Gastrocnemius medialis (tissue), 4 donors: Measurements from ENCODE around the gene LRP5. TPM values are rescaled to one million over a fixed set of nuclear protein-coding genes. Genes with fewer than 3 reads are reported as not detected.

Experiments used
- ATAC-seq, 2 donors: fragments of 150-250 bp; one replicate each; pipeline ENCODE4 v1.9.1; 2016
- DNase-seq, 2 donors: peaks; one replicate each; pipeline ENCODE4 v3.0.0-alpha.2; 2019
- H3K27ac ChIP-seq, 4 donors: fragments of 200-600 bp; sonication (generic); 1 replicate in 1 of 4; 2 replicates in 3 of 4; pipeline ENCODE4 v1.5.1; 2016 to 2018; ENCODE audit warnings: mild to moderate bottlenecking in 2 of 4, moderate library complexity in 1 of 4
- H3K27me3 ChIP-seq, 3 donors: fragments of 200-600 bp; sonication (generic) in 2 of 3; 1 replicate in 1 of 3; 2 replicates in 2 of 3; pipeline versions ENCODE4 v1.5.1 to v1.6.0; 2016 to 2019; ENCODE audit warnings: mild to moderate bottlenecking in 1 of 3, moderate library complexity in 1 of 3
- H3K36me3 ChIP-seq, 2 donors: fragments of 200-600 bp; sonication (generic) in 1 of 2; one replicate each; pipeline ENCODE4 v1.5.1; 2017 to 2018
- H3K4me1 ChIP-seq, 2 donors: fragments of 200-600 bp; sonication (generic) in 1 of 2; one replicate each; pipeline ENCODE4 v1.5.1; 2016 to 2017; ENCODE audit warnings: mild to moderate bottlenecking in 2 of 2
- H3K4me3 ChIP-seq, 4 donors: fragments of 200-600 bp; sonication (generic) in 3 of 4; 1 replicate in 1 of 4; 2 replicates in 3 of 4; pipeline ENCODE4 v1.5.1; 2016 to 2019; ENCODE audit warnings: mild to moderate bottlenecking in 2 of 4
- H3K9me3 ChIP-seq, 3 donors: fragments of 200-600 bp; sonication (generic) in 2 of 3; 1 replicate in 1 of 3; 2 replicates in 2 of 3; pipeline ENCODE4 v1.5.1; 2016 to 2019
- CTCF ChIP-seq, 5 experiments: fragments of 450-650 bp in 3 of 5; fragments of 200-600 bp in 2 of 5; sonication (generic) in 2 of 5; IDR thresholded peaks in 4 of 5; conservative IDR thresholded peaks in 1 of 5; 1 replicate in 4 of 5; 2 replicates in 1 of 5; pipeline ENCODE4 v1.5.1; 2016 to 2019; ENCODE audit warnings: antibody characterized with exemption in 5 of 5, mild to moderate bottlenecking in 3 of 5, moderate library complexity in 3 of 5
- POLR2A ChIP-seq, 2 donors: fragments of 450-650 bp; IDR thresholded peaks; one replicate each; pipeline ENCODE4 v1.6.1; 2017; ENCODE audit warnings: antibody characterized with exemption in 2 of 2, mild to moderate bottlenecking in 2 of 2, moderate library complexity in 2 of 2
- in situ Hi-C, 4 donors: fragments of 200-750 bp; cut with MboI; loops; one replicate each; pipeline versions ENCODE4 v1.15.0 to v1.8.0; 2017; ENCODE audit warnings: low sequenced_read_pairs in 4 of 4
- intact Hi-C: fragments of 100-400 bp; cut with DNase I; formaldehyde crosslinking; loops from one replicate; pipeline ENCODE4 v1.15.1; 2023; ENCODE audit warnings: low total_unique reads
- total RNA-seq, 4 donors: library from RNA; depleted of rRNA; stranded (reverse); fragments of >200 nt; gene quantifications; one replicate each; pipeline versions ENCODE4 v1.1.0 to v1.2.3, GENCODE V29; 2016

Gene LRP5
- total RNA-seq, 4 donors from 2014 or later, result 3.7 to 12.3 (median 8.1) TPM

GRCh38 chr11:68411501-68411991 lies 99.2 kb downstream of the LRP5 start:
- intact Hi-C loops, result no loop called here
- Histone ChIP-seq H3K4me3 (no peak overlapping the region), H3K36me3 (peaks cover 0 to 9% of the 10 kb centered on the region in 2 donors), H3K9me3 (no peaks in the 10 kb centered on the region), H3K4me1 (peaks cover 12 to 13% of the 10 kb centered on the region in 2 donors), H3K27me3 (no peaks in the 10 kb centered on the region), H3K27ac (peak overlapping the region; percentile 65 to 71 (median 66))
- peak; percentile 76 to 84 for DNase-seq
- ATAC-seq, result peak; percentile 87 to 93
- in situ Hi-C loops, result no loop called here
- TF ChIP-seq CTCF (IDR thresholded peaks at IDR 0.05 in 4 of 5, conservative IDR thresholded peaks at IDR 0.05 in 1 of 5) (peak in 1 of 5 experiments; percentile 18), POLR2A (IDR thresholded peaks at IDR 0.05) (no peak)

- DNase-seq (peak; percentile 25 to 27), ATAC-seq (peak in 1 of 2 donors; percentile 56)
- Histone ChIP-seq H3K9me3 (no peaks in the 10 kb centered on the region), H3K4me1 (peaks cover 12 to 13% of the 10 kb centered on the region in 2 donors), H3K27me3 (no peaks in the 10 kb centered on the region), H3K36me3 (peaks cover 0 to 9% of the 10 kb centered on the region in 2 donors), H3K4me3 (no peak overlapping the region), H3K27ac (peak overlapping the region in 3 of 4 donors; percentile 42 to 65 (median 65))
- in situ Hi-C loops, result no loop called here
- no peak for TF ChIP-seq POLR2A (IDR thresholded peaks at IDR 0.05)
- intact Hi-C loops, result no loop called here
Observed at GRCh38 chr11:68412593-68413475, 100.4 kb downstream of the LRP5 start.

- no peak overlapping the region for H3K4me3 ChIP-seq
- H3K9me3 ChIP-seq, result no peaks in the 10 kb centered on the region
- peaks cover 0 to 9% of the 10 kb centered on the region in 2 donors for H3K36me3 ChIP-seq
- DNase-seq (no peak), ATAC-seq (no peak)
- H3K27me3 ChIP-seq, result no peaks in the 10 kb centered on the region
- in situ Hi-C loops, result no loop called here
- intact Hi-C loops, result no loop called here
- H3K27ac ChIP-seq, result no peak overlapping the region
- no peak for TF ChIP-seq POLR2A (IDR thresholded peaks at IDR 0.05)
- TF ChIP-seq CTCF (IDR thresholded peaks at IDR 0.05 in 4 of 5, conservative IDR thresholded peaks at IDR 0.05 in 1 of 5), result no peak
- peaks cover 12 to 13% of the 10 kb centered on the region in 2 donors for H3K4me1 ChIP-seq
Observed at GRCh38 chr11:68413591-68413999, 101.2 kb downstream of the LRP5 start.

- DNase-seq (no peak), ATAC-seq (no peak)
- Histone ChIP-seq H3K4me3 (no peak overlapping the region), H3K36me3 (peaks cover 0 to 9% of the 10 kb centered on the region in 2 donors), H3K9me3 (no peaks in the 10 kb centered on the region), H3K27me3 (no peaks in the 10 kb centered on the region), H3K27ac (no peak overlapping the region), H3K4me1 (peaks cover 12 to 13% of the 10 kb centered on the region in 2 donors)
- intact Hi-C loops (no loop called here), in situ Hi-C loops (no loop called here)
- no peak for TF ChIP-seq CTCF (IDR thresholded peaks at IDR 0.05 in 4 of 5, conservative IDR thresholded peaks at IDR 0.05 in 1 of 5)
- no peak for TF ChIP-seq POLR2A (IDR thresholded peaks at IDR 0.05)
Observed at GRCh38 chr11:68414496-68415221, 102.3 kb downstream of the LRP5 start.
